SU-DHL-6 (cell line): Measurements from ENCODE around the gene RNF17.

Experiments
- EZH2phosphoT487 ChIP-seq: fragments of 200-600 bp; sonication (generic), shearing (Covaris generic); conservative IDR thresholded peaks from 2 replicates; pipeline ENCODE4 v1.6.1; 2018; ENCODE audit warnings: mild to moderate bottlenecking, antibody characterized with exemption, low read length, moderate library complexity, mixed read lengths
- TF ChIP-seq, protein P1 (sequence below): fragments of 200-600 bp; sonication (generic); IDR thresholded peaks from one replicate; pipeline ENCODE4 v1.5.1; 2017; ENCODE audit warnings: antibody characterized with exemption, mild to moderate bottlenecking, low read length, moderate library complexity; ENCODE audit not compliant: insufficient read depth, poor library complexity, severe bottlenecking

DNA sequence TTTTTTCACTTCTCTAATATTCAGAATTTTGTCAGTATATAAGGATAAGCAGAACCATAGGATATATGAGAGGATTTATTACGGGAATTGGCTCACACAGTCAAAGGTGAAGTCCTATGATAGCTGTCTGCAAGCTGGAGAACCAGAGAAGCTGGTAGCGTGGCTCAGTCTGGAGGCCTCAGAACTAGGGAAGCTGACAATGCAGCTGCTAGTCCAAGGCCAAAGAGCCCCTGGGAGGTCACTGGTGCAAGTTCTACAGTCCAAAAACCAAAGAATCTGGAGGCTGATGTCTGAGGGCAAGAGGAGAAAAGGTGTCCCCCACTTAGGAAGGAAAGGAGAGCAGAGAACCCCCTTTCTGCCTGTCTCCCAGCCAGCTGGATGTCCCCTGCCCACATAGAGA lies 114.4 kb downstream of the RNF17 start:
- TF ChIP-seq, protein P1, sequence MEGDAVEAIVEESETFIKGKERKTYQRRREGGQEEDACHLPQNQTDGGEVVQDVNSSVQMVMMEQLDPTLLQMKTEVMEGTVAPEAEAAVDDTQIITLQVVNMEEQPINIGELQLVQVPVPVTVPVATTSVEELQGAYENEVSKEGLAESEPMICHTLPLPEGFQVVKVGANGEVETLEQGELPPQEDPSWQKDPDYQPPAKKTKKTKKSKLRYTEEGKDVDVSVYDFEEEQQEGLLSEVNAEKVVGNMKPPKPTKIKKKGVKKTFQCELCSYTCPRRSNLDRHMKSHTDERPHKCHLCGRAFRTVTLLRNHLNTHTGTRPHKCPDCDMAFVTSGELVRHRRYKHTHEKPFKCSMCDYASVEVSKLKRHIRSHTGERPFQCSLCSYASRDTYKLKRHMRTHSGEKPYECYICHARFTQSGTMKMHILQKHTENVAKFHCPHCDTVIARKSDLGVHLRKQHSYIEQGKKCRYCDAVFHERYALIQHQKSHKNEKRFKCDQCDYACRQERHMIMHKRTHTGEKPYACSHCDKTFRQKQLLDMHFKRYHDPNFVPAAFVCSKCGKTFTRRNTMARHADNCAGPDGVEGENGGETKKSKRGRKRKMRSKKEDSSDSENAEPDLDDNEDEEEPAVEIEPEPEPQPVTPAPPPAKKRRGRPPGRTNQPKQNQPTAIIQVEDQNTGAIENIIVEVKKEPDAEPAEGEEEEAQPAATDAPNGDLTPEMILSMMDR, result no peak
- no peak for TF ChIP-seq EZH2phosphoT487
